ENCODE results near the gene CD82. TPM values are rescaled to one million over a fixed set of nuclear protein-coding genes. Genes with fewer than 3 reads are reported as not detected.
"Not testable (repeated sequence)": the region's sequence is repeated elsewhere in the genome, so short reads cannot be mapped to it uniquely, and the experiment has no call there.

Gene CD82
- polyA plus RNA-seq, 3 donors, result 13.4 to 17.2 (median 16.1) TPM

DNA sequence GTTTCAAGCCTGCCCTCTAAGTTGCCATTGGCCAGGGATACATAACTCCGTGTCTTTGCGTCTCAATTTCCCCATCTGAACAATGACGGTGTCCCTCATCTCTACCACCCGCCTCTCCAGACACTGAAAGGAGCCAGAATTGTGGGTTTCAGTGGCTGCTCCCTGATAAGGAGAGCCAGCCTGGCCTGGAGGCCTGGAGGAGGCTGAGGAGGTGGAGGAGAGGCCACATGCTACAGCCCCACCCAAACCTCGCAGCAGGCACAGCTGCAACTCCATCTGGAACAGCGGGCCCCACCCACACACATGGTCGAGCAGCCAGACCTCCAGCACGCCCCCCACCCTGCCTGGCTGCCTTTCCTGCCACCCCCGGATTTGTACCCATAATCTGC, 34.4 kb upstream of the CD82 start:
- DNase-seq, result no peak

GRCh38 chr11:44531636-44532035, 33.8 kb upstream of the CD82 start:
- DNase-seq, result no peak

DNA sequence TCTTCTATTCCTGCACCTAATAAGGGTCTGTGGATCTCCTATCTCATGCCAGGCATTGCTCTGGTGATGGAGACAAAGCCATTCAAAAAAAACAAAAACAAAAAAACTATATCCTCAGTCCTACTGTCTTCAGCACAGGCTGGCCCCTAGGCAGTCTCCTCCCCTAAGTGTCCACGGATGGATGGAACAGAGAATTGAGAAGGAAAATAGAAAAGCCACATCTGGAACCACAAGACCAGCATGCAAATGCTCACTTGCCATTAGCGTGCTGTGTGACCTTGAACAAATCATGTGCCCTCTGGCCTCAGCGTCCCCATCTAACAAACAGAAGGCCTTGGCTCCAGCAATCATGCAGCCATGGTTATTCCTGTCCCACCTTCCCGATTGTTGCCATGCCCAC, 32.7 kb upstream of the CD82 start:
- DNase-seq, result no peak

DNA sequence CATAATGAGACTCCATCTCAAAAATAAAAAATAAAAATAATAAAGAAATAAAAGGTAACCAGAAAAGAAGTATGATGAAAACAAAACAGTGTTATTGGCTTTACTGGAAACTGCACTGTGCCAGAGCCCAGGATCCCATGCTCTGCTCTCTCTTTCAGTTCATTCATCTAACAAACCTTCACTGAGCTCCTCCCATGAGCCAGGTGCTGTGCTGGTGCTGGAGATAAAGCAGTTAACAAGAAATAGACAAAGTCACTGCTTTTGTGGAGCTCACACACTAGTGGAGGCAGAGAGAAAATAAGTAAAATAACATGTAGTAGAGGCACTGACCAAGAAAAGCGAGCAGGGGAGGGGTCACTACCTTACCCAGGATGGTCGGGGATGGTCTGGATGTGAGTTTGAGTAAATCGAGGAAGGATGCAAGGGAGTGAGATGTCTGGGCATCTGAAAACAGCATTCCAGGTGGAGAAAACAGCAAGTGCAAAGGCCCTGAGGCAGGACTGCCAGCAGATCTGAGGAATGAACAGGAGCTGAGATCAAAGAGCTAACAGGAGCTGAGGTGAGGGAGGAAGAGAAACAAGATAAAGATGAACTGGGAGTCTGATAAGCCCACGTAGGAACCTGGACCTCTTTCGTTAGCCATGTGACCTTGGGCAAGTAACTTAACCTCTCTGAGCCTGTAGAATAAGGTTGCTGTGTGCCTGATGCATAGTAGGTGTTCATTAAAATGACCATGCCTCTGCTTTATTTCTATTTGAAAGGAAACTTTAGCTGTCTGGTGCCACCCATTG, 31.3 kb upstream of the CD82 start:
- DNase-seq, result no peak

DNA sequence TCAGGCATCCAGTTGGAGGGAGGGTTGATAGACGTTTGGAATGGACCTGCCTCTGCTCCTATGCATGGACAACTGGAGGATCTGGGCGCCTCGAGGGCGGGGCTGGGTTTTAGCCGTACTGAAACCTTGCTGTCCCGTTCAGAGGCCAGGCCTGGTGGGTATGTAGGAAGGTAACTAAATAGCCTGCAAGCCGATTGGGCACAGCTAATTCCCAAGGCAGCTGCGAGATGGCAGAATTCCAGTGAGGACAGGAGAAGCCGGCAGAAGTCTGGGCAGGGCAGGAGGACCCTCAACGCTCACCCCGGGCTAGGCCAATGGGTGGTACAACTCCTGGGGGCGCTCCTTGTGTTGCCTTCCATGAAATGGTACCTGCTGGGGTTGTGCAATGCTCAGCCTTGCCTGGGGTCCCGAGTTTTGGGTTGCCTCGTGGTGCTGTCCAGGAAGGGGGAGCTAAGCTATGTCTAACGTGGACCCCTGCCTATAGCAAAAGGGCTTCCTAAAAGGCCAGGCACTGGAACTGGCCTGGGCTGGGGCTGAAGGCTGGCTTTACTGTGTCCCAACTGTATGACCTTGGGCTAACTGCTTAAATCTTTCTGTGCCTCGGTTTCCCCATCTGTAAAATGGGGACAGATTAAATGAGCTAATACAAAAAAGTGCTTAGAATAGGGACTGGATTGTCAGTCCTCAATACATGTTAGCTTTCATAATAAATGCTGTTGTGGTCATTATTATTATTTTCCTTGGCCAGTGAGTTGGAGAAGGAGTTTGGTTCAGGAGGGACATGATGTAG, 30.1 kb upstream of the CD82 start:
- DNase-seq, result no peak

DNA sequence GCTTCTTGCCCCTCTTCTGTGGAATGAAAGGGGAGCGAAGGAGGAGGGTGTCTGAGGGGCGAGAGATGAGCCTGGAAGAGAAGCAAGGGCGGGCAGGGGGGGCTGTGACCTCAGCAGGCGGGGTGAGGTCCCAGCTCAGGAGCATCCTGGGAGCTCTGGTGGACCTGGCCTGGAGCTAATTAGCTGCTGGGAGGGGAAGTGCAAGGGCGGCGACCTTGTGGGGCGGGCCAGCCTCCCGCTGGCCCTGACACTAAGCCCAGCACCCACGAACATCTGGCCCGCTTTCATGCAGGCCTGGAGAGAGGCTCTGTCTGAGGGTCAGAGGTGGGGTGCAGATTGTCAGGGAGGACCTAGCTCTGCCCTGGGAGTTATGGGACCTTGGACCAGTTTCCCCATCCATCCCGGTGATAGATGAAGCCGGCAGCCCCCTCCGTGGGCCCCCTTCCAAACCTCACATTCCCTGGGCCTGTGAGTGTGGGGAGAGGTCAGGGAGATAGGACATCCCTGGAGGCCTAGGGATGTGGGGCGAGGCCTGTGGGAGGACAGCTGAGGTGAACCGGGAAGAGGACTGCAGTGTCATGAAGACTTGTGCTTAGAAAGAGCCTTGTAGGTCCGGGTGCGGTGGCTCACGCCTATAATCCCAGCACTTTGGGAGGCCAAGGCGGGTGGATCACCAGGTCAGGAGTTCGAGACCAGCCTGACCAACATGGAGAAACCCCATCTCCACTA, 28.5 kb upstream of the CD82 start:
- DNase-seq, result no peak

DNA sequence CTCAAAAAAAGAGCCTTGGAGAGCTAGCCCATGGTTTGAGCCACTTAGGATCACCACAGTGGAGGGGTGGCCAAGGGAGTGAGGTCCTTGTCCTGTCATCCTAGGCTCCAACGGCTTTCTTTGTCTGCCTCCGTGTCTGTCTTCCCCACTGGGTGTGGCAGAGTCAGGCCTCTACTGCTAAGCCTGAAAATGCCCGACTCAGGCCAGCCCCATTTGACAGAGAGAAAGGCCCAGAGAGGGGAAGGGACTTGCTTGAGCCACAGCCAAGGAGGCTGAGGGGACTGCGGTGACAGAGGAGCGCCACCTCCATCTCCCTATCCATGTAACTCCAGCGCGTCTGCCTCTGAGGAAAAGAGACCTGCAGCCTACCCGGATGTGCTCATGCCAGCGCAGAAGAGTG, 27.8 kb upstream of the CD82 start:
- DNase-seq, result no peak

DNA sequence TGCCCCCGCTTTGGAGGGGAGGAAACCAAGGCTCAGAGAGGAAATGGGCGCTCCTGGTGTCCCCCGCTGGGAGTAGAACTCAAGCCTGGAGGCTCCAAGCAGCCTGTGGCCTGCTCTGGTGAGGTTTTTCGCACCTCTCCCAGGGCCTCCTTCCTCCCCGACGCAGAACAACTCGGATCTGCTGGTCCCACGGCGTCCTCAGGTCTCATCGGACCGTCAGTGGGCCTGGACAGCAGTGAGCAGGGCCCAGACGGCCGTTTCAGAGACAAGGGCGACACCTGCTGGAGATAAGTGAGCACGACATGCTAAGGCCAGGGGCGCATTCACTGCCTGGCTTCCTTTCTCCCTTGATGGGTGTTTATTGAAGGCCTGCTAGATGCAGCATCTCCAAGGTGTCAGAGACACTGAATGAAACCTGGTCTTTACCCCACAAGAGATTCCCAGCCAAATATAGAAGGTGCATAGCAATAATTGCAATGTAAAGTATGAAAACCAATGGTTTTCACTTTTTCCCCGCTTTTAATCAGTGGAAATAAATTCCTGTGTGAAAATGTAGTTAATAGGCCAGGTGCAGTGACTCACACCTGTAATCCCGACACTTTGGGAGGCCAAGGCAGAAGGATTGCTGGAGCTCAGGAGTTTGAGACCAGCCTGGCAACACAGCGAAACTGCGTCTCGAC, 26.9 kb upstream of the CD82 start:
- DNase-seq, result peak; percentile 48

GRCh38 chr11:44539971-44540370, 25.5 kb upstream of the CD82 start:
- no peak for DNase-seq

DNA sequence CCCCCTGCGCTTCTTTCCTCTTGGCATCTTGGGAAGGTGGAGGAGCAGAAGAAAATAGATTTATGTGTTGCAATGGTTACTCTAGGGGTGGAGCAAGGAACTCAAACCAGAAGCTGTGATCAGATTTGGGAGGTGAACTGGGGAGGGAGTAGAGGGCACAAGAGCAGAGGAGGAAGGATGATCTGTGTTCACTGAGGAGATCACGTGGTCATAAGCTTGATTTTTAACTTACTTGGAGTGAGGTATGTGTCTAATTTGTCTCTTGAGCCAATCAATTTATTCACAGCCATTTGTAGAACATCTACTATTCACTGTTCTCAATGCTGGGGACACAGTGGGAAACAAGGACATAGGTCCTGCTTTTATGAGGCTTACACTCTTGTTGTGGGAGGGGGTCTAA, 24.8 kb upstream of the CD82 start:
- no peak for DNase-seq

DNA sequence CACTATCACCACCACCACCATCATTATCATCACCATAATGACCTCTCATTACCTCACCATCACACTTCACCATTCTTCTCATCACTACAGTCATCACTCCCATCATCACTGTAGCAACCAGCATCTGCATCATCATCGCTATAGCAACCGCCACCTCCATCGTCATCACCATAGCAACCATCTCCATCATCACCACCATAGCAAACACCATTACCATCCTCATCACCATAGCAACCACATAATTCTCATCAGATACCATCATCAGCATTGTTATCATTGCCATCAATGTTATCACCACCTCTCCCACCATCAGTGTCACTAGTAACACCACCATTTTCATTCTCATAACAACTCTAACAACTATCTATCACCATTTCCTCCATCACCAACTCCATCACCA, 23.1 kb upstream of the CD82 start:
- no peak for DNase-seq

GRCh38 chr11:44546984-44547383, 18.5 kb upstream of the CD82 start:
- DNase-seq, result not testable (repeated sequence)

DNA sequence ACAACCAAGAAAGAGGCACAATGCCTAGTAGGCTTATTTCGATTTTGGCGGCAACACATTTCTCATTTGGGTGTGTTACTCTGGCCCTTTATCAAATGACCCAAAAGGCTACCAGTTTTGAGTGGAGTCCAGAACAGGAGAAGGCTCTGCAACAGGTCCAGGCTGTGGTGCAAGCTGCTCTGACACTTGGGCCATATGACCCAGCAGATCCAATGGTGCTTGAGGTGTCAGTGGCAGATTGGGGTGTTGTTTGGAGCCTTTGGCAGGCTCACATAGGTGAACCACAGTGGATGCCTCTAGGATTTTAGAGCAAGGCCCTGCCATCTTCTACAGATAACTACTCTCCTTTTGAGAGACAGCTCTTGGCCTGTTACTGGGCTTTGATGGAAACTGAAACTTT, 17.9 kb upstream of the CD82 start:
- DNase-seq, result not testable (repeated sequence)

- no peak for DNase-seq
These were observed 17.3 kb upstream of the CD82 start for GRCh38 chr11:44548032-44548695.

- not testable (repeated sequence) for DNase-seq
These were observed 16.3 kb upstream of the CD82 start for GRCh38 chr11:44548961-44549749.

DNA sequence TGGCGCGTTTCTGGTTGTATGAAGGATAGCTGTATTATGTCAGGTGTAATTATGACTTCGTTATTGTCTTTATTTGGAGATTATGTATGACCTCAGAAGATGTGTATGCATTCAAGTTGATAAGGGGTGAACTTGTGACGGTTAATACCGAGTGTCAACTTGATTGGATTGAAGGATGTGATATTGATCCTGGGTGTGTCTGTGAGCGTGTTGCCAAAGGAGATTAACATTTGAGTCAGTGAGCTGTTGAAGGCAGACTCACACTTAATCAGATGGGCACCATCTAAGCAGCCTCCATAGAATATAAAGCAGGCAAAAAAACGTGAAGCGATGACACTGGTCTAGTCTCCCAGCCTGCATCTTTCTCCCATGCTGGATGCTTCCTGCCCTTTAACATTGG, 15.3 kb upstream of the CD82 start:
- DNase-seq, result no peak

- no peak for DNase-seq
These were observed 13.9 kb upstream of the CD82 start for GRCh38 chr11:44551456-44552139.

GRCh38 chr11:44555031-44555800, 10.2 kb upstream of the CD82 start:
- no peak for DNase-seq

DNA sequence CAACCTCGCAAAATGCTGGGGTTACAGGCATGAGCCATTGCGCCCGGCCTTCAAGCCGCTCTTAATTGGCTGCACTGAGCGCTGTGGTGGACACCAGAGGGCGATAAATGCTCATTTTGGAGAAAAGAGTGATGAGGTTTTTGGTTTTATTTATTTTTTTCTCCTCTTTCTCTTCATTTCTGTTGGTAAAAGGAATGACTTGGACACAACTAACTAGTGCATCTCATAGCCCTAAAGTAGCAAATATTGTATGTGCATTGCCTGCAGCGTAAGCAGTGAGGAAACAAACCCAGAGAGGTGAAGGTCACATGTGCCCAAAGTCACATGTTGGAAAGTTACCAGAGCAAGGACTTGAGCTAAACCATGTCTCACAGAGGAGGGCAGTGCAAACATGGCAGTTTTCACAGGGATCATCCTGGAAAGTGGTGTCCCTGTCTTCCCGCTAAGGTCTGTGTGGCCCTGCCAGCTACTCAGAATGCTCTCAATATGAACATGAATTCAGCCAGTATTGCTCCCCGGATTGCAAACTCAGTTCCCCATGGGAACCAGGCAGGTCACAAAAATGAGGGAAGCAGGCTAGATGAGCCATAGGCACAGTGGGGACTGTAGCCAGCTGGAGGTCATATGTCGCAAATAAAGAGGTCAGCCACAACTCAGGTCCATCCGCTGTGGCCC, 8.6 kb upstream of the CD82 start:
- peak; percentile 47 for DNase-seq

Measured in renal pelvis (tissue), 4 donors.